SK-N-SH (cell line): ENCODE results near the gene FGF22. TPM values are rescaled to one million over a fixed set of nuclear protein-coding genes. Genes with fewer than 3 reads are reported as not detected.

Experiments
- CTCF ChIA-PET: fragments of 300-600, 350-600 bp; formaldehyde crosslinking; extraction: SDS; loops from one replicate; lab custom pipeline; 2021; lab: Yijun Ruan, JAX
- POLR2A ChIA-PET: fragments of 350-600 bp; sonication (Branson Sonifier 250); formaldehyde crosslinking; extraction: SDS; loops from one replicate; lab custom pipeline; 2020; ENCODE audit warnings: antibody characterized with exemption, inconsistent platforms; lab: Yijun Ruan, JAX
- DNase-seq: peaks from one replicate; pipeline ENCODE4 v3.0.0; 2012
- H2AFZ ChIP-seq: fragments of 200-600 bp; sonication (generic); 2 replicates; pipeline ENCODE4 v1.8.1; 2016; ENCODE audit warnings: antibody characterized with exemption, mild to moderate bottlenecking, low read depth
- H3F3A ChIP-seq: fragments of 200-600 bp; sonication (generic); replicated peaks from 2 replicates; pipeline ENCODE3; 2016; ENCODE audit warnings: antibody characterized with exemption, mild to moderate bottlenecking; ENCODE audit not compliant: insufficient read depth
- H3K27ac ChIP-seq, 2 experiments: fragments of 200-500 bp in 1 of 2; fragments of 200-600 bp in 1 of 2; sonication (Bioruptor generic) in 1 of 2; sonication (generic), shearing (Covaris generic) in 1 of 2; 2 replicates each; pipeline versions ENCODE4 v1.5.1 to v1.6.1; 2014 to 2016; ENCODE audit warnings: low read depth in 2 of 2, inconsistent platforms in 1 of 2, low read length in 1 of 2, mild to moderate bottlenecking in 1 of 2, mixed read lengths in 1 of 2
- H3K27me3 ChIP-seq: fragments of 200-600 bp; sonication (generic), shearing (Covaris generic); 2 replicates; pipeline ENCODE4 v1.6.1; 2016; ENCODE audit warnings: mixed run types; ENCODE audit not compliant: insufficient read depth
- H3K36me3 ChIP-seq, 2 experiments: fragments of 200-500 bp in 1 of 2; fragments of 200-600 bp in 1 of 2; sonication (Bioruptor generic) in 1 of 2; sonication (generic) in 1 of 2; replicated peaks in 1 of 2; 2 replicates each; pipeline versions ENCODE3 to v1.5.1; 2014 to 2016; ENCODE audit warnings: low read length in 1 of 2, mild to moderate bottlenecking in 1 of 2; ENCODE audit not compliant: insufficient read depth in 2 of 2, control insufficient read depth in 1 of 2
- H3K4me1 ChIP-seq, 2 experiments: fragments of 200-500 bp in 1 of 2; fragments of 200-600 bp in 1 of 2; sonication (Bioruptor generic) in 1 of 2; sonication (generic), shearing (Covaris generic) in 1 of 2; 2 replicates each; pipeline versions ENCODE4 v1.5.1 to v1.6.1; 2014 to 2016; ENCODE audit warnings: low read depth in 1 of 2, low read length in 1 of 2, mixed run types in 1 of 2; ENCODE audit not compliant: insufficient read depth in 2 of 2, control insufficient read depth in 1 of 2
- H3K4me2 ChIP-seq: fragments of 200-600 bp; sonication (generic), shearing (Covaris generic); 2 replicates; pipeline ENCODE4 v1.6.1; 2017; ENCODE audit warnings: mixed run types
- H3K4me3 ChIP-seq, 2 experiments: fragments of 200-500 bp in 1 of 2; fragments of 200-600 bp in 1 of 2; sonication (Bioruptor generic) in 1 of 2; sonication (generic), shearing (Covaris generic) in 1 of 2; 2 replicates each; pipeline versions ENCODE4 v1.5.1 to v1.8.1; 2014 to 2016; ENCODE audit warnings: low read depth in 2 of 2, inconsistent platforms in 1 of 2, low read length in 1 of 2, mild to moderate bottlenecking in 1 of 2, mixed read lengths in 1 of 2, moderate library complexity in 1 of 2
- H3K79me2 ChIP-seq: fragments of 200-600 bp; sonication (generic); 2 replicates; pipeline ENCODE4 v1.8.1; 2017; ENCODE audit warnings: mild to moderate bottlenecking; ENCODE audit not compliant: insufficient read depth
- H3K9ac ChIP-seq: fragments of 200-600 bp; sonication (generic); 2 replicates; pipeline ENCODE4 v1.6.1; 2017; ENCODE audit warnings: mixed run types
- H3K9me2 ChIP-seq: fragments of 200-600 bp; sonication (generic); 2 replicates; pipeline ENCODE4 v1.6.1; 2017; ENCODE audit warnings: mixed run types
- H3K9me3 ChIP-seq: fragments of 200-600 bp; sonication (generic); 2 replicates; pipeline ENCODE4 v1.6.1; 2017; ENCODE audit warnings: mixed run types, mild to moderate bottlenecking, moderate library complexity
- H4K20me1 ChIP-seq: fragments of 200-600 bp; sonication (generic); 2 replicates; pipeline ENCODE4 v1.6.1; 2017; ENCODE audit warnings: mild to moderate bottlenecking, mixed run types; ENCODE audit not compliant: insufficient read depth
- ELF1 ChIP-seq: IDR thresholded peaks from 2 replicates; pipeline ENCODE4 v1.4.0; 2012
- EP300 ChIP-seq, 2 experiments: IDR thresholded peaks; 2 replicates each; pipeline versions ENCODE4 v1.4.0 to v1.6.1; 2012; ENCODE audit warnings: borderline replicate concordance in 1 of 2, low read depth in 1 of 2, low read length in 1 of 2
- FOXJ3 ChIP-seq: sonication (generic); formaldehyde crosslinking; IDR thresholded peaks from 2 replicates; pipeline ENCODE4 v1.5.1; 2020; ENCODE audit warnings: mild to moderate bottlenecking, missing genetic modification reagents
- GABPA ChIP-seq: IDR thresholded peaks from 2 replicates; pipeline ENCODE4 v1.4.0; 2012; ENCODE audit warnings: low read depth, mild to moderate bottlenecking
- JUND ChIP-seq: IDR thresholded peaks from 2 replicates; pipeline ENCODE4 v1.4.0; 2012
- MEF2A ChIP-seq: IDR thresholded peaks from 2 replicates; pipeline ENCODE4 v1.4.0; 2012; ENCODE audit warnings: low read depth, borderline replicate concordance
- POLR2AphosphoS5 ChIP-seq: IDR thresholded peaks from 2 replicates; pipeline ENCODE4 v1.6.1; 2012; ENCODE audit warnings: low read depth, low read length
- RAD21 ChIP-seq: IDR thresholded peaks from 2 replicates; pipeline ENCODE4 v1.6.1; 2012; ENCODE audit warnings: mild to moderate bottlenecking, low read length
- RCOR1 ChIP-seq: fragments of 150-350 bp; IDR thresholded peaks from 2 replicates; pipeline ENCODE4 v1.6.1; 2017; ENCODE audit warnings: antibody characterized with exemption, low read length
- SIN3A ChIP-seq: IDR thresholded peaks from 2 replicates; pipeline ENCODE4 v1.6.1; 2012; ENCODE audit warnings: low read depth, mild to moderate bottlenecking, low read length, moderate library complexity, borderline replicate concordance
- SMC3 ChIP-seq: IDR thresholded peaks from 2 replicates; pipeline ENCODE4 v1.6.1; 2012; ENCODE audit warnings: low read depth, low read length, improper control_type of control experiment
- WGBS: methylation state at CpG from one replicate; pipeline ENCODE4 v1.1.6; 2017; ENCODE audit warnings: low lambda C conversion rate; 5-methylcytosine and 5-hydroxymethylcytosine counted together
- polyA plus RNA-seq, 3 experiments: library from polyadenylated mRNA; depleted of rRNA; stranded (reverse); fragments of >200 nt; gene quantifications; 2 replicates each; pipeline ENCODE4 v1.2.3, GENCODE V29; 2012
- TF ChIP-seq, protein P1 (sequence below): IDR thresholded peaks from 2 replicates; pipeline ENCODE4 v1.4.0; 2012; ENCODE audit warnings: low read depth

Gene FGF22
- polyA plus RNA-seq, 1 of the 3 experiments (the other 2 are of a cell fraction), result 0.62 TPM

DNA sequence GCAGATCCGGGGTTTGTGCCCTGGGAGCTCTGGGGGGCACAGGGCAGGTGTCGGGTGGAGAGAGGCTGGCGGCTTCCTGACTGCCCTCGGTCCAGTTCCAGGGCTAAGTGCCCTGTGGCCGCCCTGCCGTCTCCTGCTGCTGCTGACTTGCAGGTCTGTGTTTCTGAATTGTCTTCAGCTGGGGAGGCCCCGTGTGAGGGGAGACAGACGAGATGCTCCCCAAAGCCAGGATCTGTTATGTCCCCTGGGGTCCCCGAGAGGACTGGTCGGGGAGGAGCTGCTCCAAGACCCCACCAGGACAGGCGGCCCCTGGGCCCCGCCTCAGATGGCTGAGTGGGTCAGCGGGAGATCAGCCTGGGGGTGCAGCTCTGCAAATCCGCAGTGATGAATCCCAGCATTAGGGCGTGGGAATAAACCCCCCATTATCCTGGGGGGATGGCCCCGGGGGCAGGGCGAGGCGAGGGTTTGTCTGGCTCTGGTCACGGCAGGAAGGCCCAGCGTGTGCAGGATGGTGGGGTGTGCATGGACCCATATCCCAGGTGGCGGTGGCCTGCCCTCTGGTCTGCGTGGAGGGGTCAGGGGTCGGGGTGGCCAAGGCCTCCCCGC is 45.3 kb upstream of the FGF22 start:
- Histone ChIP-seq H3K36me3 (no peaks in the 10 kb centered on the region), H3K9me3 (no peaks in the 10 kb centered on the region), H3K27me3 (no peaks in the 10 kb centered on the region), H2AFZ (no peak overlapping the region), H3K79me2 (peaks cover 8% of the 10 kb centered on the region; the same call in 1 of the 2 replicates), H3K4me2 (no peak overlapping the region), H3K9ac (no peak overlapping the region), H3K4me1 (peaks cover 0 to 7% of the 10 kb centered on the region in 2 experiments; a peak in 1 of 4 replicates), H3K4me3 (no peak overlapping the region), H3K27ac (no peak overlapping the region), H3F3A (no peaks in the 10 kb centered on the region), H4K20me1 (peaks cover 62% of the 10 kb centered on the region), H3K9me2 (no peaks in the 10 kb centered on the region)
- CTCF ChIA-PET, result interaction anchor here (3.5 kb wide), 1 partner anchor 10 kb away, joined by 15 read pairs; no protein-coding TSS in a partner anchor
- POLR2A ChIA-PET, result no interaction called here
- 76% methylated on average over 8 of the region's 24 CpGs for WGBS
- no peak for DNase-seq
- TF ChIP-seq RCOR1 (no peak), POLR2AphosphoS5 (no peak), MEF2A (no peak), FOXJ3 (no peak), EP300 (IDR thresholded peaks at IDR 0.05; ENCODE audit: borderline replicate concordance in 1 of 2, low read depth in 1 of 2, low read length in 1 of 2) (no peak), JUND (no peak), GABPA (no peak), SMC3 (no peak), RAD21 (no peak), ELF1 (no peak)
- TF ChIP-seq, protein P1, sequence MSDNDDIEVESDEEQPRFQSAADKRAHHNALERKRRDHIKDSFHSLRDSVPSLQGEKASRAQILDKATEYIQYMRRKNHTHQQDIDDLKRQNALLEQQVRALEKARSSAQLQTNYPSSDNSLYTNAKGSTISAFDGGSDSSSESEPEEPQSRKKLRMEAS, result no peak

DNA sequence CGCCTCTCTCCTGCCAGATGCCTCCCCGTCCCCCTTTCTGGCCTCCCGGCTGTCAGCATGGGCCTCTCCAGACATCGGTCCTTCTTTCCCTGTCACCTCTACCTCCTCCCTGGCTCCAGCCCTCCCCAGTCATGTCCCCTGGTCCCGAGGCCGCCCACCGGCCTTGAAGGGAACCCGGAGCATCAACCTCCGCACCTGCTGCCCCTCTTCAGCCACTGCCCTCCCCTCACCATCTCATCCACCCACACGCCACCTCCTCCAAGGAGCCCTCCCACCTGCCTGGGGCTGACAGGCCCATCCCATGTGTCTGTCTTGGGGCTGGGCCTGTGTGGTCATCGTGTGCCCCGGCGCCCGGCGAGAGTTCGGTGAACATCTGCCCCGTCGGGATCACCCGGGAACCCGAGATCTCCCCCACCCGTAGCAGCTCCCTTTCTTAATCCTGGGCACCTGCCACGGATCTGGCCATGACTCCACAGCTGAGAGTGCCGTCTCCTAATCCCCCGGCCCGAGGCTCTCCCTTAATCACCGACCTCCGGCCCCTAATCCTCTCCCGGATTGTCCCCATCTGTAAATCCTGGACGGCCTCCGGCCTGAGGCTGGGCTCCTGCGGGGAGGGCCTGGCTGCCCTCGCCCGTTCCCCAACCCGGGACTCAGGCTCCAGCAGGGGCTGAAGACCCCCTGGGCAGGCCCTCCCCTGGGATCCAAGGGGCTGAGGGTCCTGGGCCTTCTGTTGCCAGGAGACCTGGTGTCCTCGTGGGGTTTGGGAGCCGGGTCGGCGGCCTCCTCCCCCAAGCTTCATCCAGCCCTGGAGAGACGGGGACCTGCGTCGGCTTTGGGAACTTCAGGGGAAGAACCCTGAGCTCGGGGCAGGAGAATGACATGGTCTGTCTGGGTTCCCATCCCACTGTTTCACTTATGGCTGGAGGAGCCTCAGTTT is 44.1 kb upstream of the FGF22 start:
- no peaks in the 10 kb centered on the region for H3K9me2 ChIP-seq
- no peak for TF ChIP-seq SIN3A
- H3K36me3 ChIP-seq, result no peaks in the 10 kb centered on the region
- no peak overlapping the region for H3K4me2 ChIP-seq
- ChIA-PET POLR2A (no interaction called here), CTCF (interaction anchor here (0.9 to 3.5 kb wide), 4 partner anchors 7 to 32 kb away, joined by 3 to 15 read pairs (median 4); no protein-coding TSS in a partner anchor)
- no peak overlapping the region for H3K27ac ChIP-seq
- no peak overlapping the region for H2AFZ ChIP-seq
- H4K20me1 ChIP-seq, result peaks cover 62% of the 10 kb centered on the region
- H3F3A ChIP-seq, result no peaks in the 10 kb centered on the region
- WGBS, result 93% methylated on average over 39 of the region's 42 CpGs
- H3K4me1 ChIP-seq, result peaks cover 0 to 7% of the 10 kb centered on the region in 2 experiments; a peak in 1 of 4 replicates
- no peak overlapping the region for H3K9ac ChIP-seq
- H3K4me3 ChIP-seq, result no peak overlapping the region
- H3K27me3 ChIP-seq, result no peaks in the 10 kb centered on the region
- peaks cover 8% of the 10 kb centered on the region; the same call in 1 of the 2 replicates for H3K79me2 ChIP-seq
- H3K9me3 ChIP-seq, result no peaks in the 10 kb centered on the region
- no peak for DNase-seq
